Measurements from ENCODE around the gene APOBEC2. TPM values are rescaled to one million over a fixed set of nuclear protein-coding genes. Genes with fewer than 3 reads are reported as not detected.

The APOBEC2 gene
- total RNA-seq, 1 donor from 2014 or later: not detected

DNA sequence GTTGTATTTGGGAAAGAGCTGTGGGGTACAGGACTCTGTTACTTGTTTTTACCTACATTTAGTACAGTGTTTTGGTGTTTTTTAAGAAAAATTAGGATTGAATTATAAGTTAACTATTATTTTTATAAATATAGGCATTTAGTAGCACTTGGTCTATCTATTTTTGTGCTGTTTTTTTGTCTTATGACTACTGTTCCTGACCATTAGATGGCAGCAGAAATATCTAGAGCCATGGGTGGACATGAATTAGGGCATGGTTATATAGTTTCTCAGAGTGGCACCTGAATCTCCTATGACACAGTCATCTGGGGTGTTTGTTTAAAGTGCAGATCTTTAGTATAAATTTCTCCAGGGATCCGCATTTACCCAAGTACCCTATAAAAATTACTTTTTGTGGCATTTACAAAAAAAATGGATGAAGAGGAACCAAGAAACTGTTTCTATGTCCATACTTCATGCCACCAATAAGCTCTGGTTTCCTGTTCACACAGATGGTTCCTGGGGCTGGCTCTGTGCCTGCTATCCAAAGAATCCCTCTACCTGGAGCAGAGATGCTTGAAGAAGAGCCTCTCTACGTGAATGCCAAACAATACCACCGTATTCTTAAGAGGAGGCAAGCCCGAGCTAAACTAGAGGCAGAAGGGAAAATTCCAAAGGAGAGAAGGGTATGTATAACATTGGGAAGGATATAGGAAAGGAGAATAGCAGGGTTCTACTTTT lies 39.6 kb downstream of the APOBEC2 start:
- H3K27ac ChIP-seq: no peak overlapping the region
- H3K36me3 ChIP-seq: peaks cover 96% of the 10 kb centered on the region
- no peaks in the 10 kb centered on the region for H3K4me1 ChIP-seq
- H3K9me3 ChIP-seq: no peaks in the 10 kb centered on the region
- ATAC-seq: no peak
- intact Hi-C loops (cut with DNase I): no loop called here
- no peaks in the 10 kb centered on the region for H3K27me3 ChIP-seq
- H3K4me3 ChIP-seq: no peak overlapping the region
- TF ChIP-seq, protein P1, sequence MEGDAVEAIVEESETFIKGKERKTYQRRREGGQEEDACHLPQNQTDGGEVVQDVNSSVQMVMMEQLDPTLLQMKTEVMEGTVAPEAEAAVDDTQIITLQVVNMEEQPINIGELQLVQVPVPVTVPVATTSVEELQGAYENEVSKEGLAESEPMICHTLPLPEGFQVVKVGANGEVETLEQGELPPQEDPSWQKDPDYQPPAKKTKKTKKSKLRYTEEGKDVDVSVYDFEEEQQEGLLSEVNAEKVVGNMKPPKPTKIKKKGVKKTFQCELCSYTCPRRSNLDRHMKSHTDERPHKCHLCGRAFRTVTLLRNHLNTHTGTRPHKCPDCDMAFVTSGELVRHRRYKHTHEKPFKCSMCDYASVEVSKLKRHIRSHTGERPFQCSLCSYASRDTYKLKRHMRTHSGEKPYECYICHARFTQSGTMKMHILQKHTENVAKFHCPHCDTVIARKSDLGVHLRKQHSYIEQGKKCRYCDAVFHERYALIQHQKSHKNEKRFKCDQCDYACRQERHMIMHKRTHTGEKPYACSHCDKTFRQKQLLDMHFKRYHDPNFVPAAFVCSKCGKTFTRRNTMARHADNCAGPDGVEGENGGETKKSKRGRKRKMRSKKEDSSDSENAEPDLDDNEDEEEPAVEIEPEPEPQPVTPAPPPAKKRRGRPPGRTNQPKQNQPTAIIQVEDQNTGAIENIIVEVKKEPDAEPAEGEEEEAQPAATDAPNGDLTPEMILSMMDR (IDR thresholded peaks at IDR 0.05): no peak
- DNase-seq: no peak

DNA sequence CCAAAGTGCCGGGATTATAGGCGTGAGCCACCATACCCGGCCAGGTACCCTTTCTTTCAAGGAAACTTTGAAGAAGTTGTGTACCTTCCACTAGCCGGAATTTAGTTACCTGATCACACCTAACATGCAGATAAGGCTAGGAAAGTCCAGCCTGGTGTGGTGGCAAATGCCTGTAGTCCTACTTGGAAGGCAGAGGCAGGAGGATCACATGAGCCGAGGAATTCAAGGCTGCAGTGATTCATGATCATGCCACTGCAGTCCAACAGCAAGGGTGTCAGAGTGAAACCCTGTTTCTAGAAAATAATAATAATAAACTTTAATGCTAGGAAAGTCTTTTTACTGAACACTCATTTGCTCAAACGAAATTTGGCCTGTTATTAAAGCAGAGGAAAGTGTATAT lies 40.7 kb downstream of the APOBEC2 start:
- TF ChIP-seq, protein P1 (IDR thresholded peaks at IDR 0.05): no peak
- peaks cover 98% of the 10 kb centered on the region for H3K36me3 ChIP-seq
- H3K27ac ChIP-seq: no peak overlapping the region
- intact Hi-C loops (cut with DNase I): no loop called here
- no peak for ATAC-seq
- H3K27me3 ChIP-seq: no peaks in the 10 kb centered on the region
- H3K4me3 ChIP-seq: no peak overlapping the region
- H3K9me3 ChIP-seq: no peaks in the 10 kb centered on the region
- no peak for DNase-seq
- H3K4me1 ChIP-seq: no peaks in the 10 kb centered on the region

DNA sequence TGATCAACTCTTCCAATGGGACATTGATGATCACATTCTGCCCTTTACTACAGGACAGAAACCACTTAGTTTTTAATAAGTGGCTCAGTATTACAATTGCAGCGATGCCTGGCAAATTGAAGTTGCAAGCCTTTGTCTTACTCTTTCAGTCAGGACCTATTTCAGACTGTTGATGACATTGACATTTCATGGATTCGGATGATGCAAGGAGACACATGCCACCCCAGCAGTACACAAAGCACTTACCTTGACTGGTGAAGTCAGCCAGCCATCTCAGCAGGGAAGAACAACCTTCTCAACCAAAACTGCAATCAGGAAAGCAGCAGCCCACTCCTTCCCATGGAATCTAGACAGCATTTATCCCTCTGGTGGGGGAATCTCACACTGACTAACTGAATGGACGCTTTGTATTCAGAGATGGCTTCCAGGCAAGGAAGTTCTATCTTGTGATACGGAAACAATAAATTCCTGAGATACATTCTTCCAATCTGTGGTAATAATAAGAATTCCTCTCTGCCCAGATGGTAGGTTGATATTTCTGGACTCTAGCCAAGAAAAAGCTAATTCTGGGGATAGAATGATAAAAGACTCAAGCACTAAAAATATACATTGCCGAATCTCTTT lies 44.6 kb downstream of the APOBEC2 start:
- Histone ChIP-seq H3K4me1 (no peaks in the 10 kb centered on the region), H3K4me3 (no peak overlapping the region), H3K27me3 (no peaks in the 10 kb centered on the region), H3K36me3 (peaks cover 91% of the 10 kb centered on the region), H3K9me3 (no peaks in the 10 kb centered on the region), H3K27ac (no peak overlapping the region)
- DNase-seq (no peak), ATAC-seq (no peak)
- intact Hi-C loops (cut with DNase I): no loop called here
- TF ChIP-seq, protein P1 (IDR thresholded peaks at IDR 0.05): no peak

DNA sequence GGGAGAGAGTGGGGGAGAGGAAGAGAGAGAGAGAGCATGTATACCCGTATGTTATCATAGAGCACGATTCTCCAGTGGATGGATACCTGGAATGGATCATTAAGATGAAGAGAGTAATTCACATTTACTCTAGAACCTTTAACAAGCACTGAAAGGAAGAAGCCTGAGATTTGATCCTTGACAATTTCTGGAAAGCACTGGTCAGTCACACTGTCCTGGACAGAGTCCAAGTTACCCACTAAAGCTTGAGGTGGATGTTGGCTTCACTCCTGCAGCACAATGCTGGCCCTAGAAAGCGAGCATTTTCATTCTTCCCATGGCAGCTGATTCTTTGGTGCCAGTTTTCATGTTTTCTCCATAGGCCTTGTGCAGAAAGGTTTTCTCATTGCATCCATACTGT lies 45.4 kb downstream of the APOBEC2 start:
- DNase-seq: no peak
- H3K27ac ChIP-seq: no peak overlapping the region
- H3K36me3 ChIP-seq: peaks cover 84% of the 10 kb centered on the region
- H3K4me1 ChIP-seq: no peaks in the 10 kb centered on the region
- no peaks in the 10 kb centered on the region for H3K9me3 ChIP-seq
- intact Hi-C loops (cut with DNase I): no loop called here
- TF ChIP-seq, protein P1 (IDR thresholded peaks at IDR 0.05): no peak
- no peaks in the 10 kb centered on the region for H3K27me3 ChIP-seq
- no peak overlapping the region for H3K4me3 ChIP-seq
- no peak for ATAC-seq

DNA sequence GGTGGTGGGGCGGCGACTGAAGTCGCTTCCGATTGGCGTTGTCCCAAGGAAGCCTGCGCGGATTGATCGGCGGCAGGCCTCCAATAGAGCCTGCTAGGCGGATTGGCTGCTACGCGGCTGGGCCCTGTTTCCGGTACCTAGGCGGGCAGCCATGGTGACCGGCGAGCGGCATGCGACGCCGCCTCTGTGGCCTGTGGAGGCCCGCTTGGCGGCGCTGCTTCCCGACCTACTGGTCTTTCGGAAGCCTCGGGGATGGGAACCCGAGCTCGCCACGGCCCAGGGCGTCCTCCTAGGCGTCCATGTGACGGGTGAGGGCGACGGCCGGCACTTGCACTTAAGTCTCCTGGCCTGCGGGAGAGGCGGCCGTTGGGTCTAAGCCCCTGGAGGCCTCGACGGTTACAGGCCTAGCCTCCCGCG lies 47.9 kb downstream of the APOBEC2 start:
- Histone ChIP-seq H3K4me3 (no peak overlapping the region), H3K36me3 (peaks cover 58% of the 10 kb centered on the region), H3K4me1 (no peaks in the 10 kb centered on the region), H3K9me3 (no peaks in the 10 kb centered on the region), H3K27ac (no peak overlapping the region), H3K27me3 (no peaks in the 10 kb centered on the region)
- intact Hi-C loops (cut with DNase I): no loop called here
- ATAC-seq: no peak
- no peak for DNase-seq
- TF ChIP-seq, protein P1 (IDR thresholded peaks at IDR 0.05): no peak

Measured in upper lobe of right lung (tissue), 1 donor.